Neural crest cell (in vitro differentiated cells): ENCODE measurements around the gene SELENOV. TPM values are rescaled to one million over a fixed set of nuclear protein-coding genes. Genes with fewer than 3 reads are reported as not detected.

Experiments
- DNase-seq: peaks from one replicate; pipeline ENCODE4 v3.0.0; 2021; ENCODE audit warnings: low read depth, mixed read lengths, low spot score
- H3K27ac Mint-ChIP-seq: one replicate; pipeline ENCODE4 v1.8.0; 2021; ENCODE audit warnings: mild to moderate bottlenecking, mixed read lengths; ENCODE audit not compliant: unreplicated experiment
- H3K27me3 Mint-ChIP-seq: 2 replicates; pipeline ENCODE4 v1.8.0; 2021; ENCODE audit warnings: low read depth, mild to moderate bottlenecking, mixed read lengths
- H3K36me3 Mint-ChIP-seq: 2 replicates; pipeline ENCODE4 v1.8.0; 2021; ENCODE audit warnings: low read depth, mild to moderate bottlenecking, mixed read lengths
- H3K4me1 Mint-ChIP-seq: 2 replicates; pipeline ENCODE4 v1.8.0; 2021; ENCODE audit warnings: mixed read lengths
- H3K4me3 Mint-ChIP-seq: one replicate; pipeline ENCODE4 v1.8.0; 2021; ENCODE audit warnings: mild to moderate bottlenecking, mixed read lengths
- H3K9me3 Mint-ChIP-seq: 2 replicates; pipeline ENCODE4 v1.8.0; 2021; ENCODE audit warnings: mixed read lengths
- CTCF ChIP-seq: fragments of 200-600 bp; sonication (generic); conservative IDR thresholded peaks from 2 replicates; pipeline ENCODE4 v1.5.0; 2021; ENCODE audit warnings: antibody characterized with exemption, mild to moderate bottlenecking
- total RNA-seq: library from RNA; stranded (reverse); gene quantifications from 2 replicates; pipeline ENCODE4 v1.2.1, GENCODE V29; 2021

SELENOV gene
- total RNA-seq, 1 donor from 2014 or later = not detected

DNA sequence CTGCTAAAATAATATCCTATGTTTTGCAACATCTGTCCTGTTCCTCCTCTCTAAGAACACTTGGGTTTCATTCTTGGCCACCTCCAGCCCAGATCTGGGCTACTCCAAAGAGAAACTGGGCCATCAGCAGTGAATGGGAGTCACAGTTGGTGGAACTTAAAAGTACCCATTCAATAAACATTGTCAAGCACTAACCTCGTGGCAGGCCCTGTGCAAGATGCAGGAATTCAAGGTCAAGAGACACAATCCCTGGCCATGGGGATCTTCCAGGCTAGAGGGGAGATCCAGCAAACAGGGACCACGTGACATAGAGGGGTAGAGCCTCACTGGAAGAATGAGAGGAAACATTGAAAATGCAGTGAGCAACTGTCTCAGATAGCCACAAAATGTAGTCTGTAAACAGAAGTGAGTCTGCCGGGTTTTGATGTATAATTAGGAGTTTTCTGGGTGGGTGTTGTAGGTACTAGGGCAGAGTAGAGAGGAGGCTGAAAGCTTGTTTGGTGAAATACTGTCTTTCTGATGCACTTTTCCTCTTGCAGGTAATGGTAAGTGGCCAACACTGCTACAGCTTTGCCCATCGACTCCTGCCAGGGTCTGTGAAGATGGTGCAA is 39.9 kb downstream of the SELENOV start:
- Mint-ChIP-seq H3K27ac (no peak overlapping the region), H3K36me3 (no peaks in the 10 kb centered on the region), H3K9me3 (no peaks in the 10 kb centered on the region), H3K4me3 (no peak overlapping the region), H3K4me1 (no peaks in the 10 kb centered on the region), H3K27me3 (peaks cover 70% of the 10 kb centered on the region)
- DNase-seq = no peak
- TF ChIP-seq CTCF = no peak

GRCh38 chr19:39555883-39556282 is 40.9 kb downstream of the SELENOV start:
- no peak for DNase-seq
- Mint-ChIP-seq H3K36me3 (no peaks in the 10 kb centered on the region), H3K4me3 (no peak overlapping the region), H3K27me3 (peaks cover 80% of the 10 kb centered on the region), H3K4me1 (no peaks in the 10 kb centered on the region), H3K27ac (no peak overlapping the region), H3K9me3 (no peaks in the 10 kb centered on the region)
- TF ChIP-seq CTCF = no peak

GRCh38 chr19:39557811-39558623 is 43.1 kb downstream of the SELENOV start:
- Mint-ChIP-seq H3K4me1 (peaks cover 4% of the 10 kb centered on the region), H3K9me3 (no peaks in the 10 kb centered on the region), H3K4me3 (no peak overlapping the region), H3K27me3 (peaks cover 84% of the 10 kb centered on the region), H3K36me3 (no peaks in the 10 kb centered on the region), H3K27ac (no peak overlapping the region)
- no peak for TF ChIP-seq CTCF
- DNase-seq = no peak

DNA sequence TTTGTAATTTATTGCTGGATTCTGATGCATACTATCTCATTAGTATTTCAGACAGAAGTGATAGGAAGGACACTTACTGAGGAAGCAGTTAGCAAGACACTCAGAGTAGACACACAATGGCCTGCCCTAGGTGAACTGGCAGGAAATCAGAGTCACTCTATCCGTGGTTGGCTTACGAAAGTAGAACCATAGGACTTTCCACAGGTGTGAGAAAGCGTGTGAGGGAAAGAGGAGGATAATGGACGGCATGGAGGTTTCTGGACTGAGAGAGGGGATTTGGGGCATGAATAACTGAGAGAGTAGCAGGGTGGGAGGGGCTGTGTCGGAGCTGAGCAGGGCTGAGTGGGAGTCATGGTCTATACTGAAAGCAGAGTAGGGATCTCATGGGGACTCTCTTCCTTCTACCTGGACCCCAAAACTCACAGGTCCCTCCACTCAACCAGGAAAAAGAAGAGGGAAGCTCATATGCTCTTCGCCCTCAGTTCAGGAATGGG is 43.7 kb downstream of the SELENOV start:
- peaks cover 84% of the 10 kb centered on the region for H3K27me3 Mint-ChIP-seq
- no peak for TF ChIP-seq CTCF
- no peak for DNase-seq
- H3K4me1 Mint-ChIP-seq = peaks cover 4% of the 10 kb centered on the region
- no peak overlapping the region for H3K4me3 Mint-ChIP-seq
- no peaks in the 10 kb centered on the region for H3K36me3 Mint-ChIP-seq
- H3K9me3 Mint-ChIP-seq = no peaks in the 10 kb centered on the region
- H3K27ac Mint-ChIP-seq = no peak overlapping the region

- no peak for TF ChIP-seq CTCF
- Mint-ChIP-seq H3K27me3 (peaks cover 51% of the 10 kb centered on the region), H3K9me3 (no peaks in the 10 kb centered on the region), H3K36me3 (no peaks in the 10 kb centered on the region), H3K4me1 (peaks cover 4% of the 10 kb centered on the region), H3K4me3 (no peak overlapping the region), H3K27ac (no peak overlapping the region)
- no peak for DNase-seq
Measured at GRCh38 chr19:39563408-39563807, 48.5 kb downstream of the SELENOV start.
